NCI-H1092 (cell line): ENCODE measurements around the gene INPP5K.
"Not testable (repeated sequence)": the region's sequence is repeated elsewhere in the genome, so short reads cannot be mapped to it uniquely, and the experiment has no call there.

ENCODE experiments used
- DNase-seq: peaks from one replicate; lab custom pipeline; 2025; lab: John Stamatoyannopoulos, UW

The INPP5K gene

GRCh38 chr17:1546292-1546922 is 30.0 kb upstream of the INPP5K start:
- no peak for DNase-seq

GRCh38 chr17:1545618-1546017 is 29.2 kb upstream of the INPP5K start:
- no peak for DNase-seq

- DNase-seq: no peak
Measured at GRCh38 chr17:1542316-1542715, 25.9 kb upstream of the INPP5K start.

GRCh38 chr17:1541367-1541904 is 25.0 kb upstream of the INPP5K start:
- no peak for DNase-seq

GRCh38 chr17:1539811-1540210 is 23.4 kb upstream of the INPP5K start:
- DNase-seq: no peak

- no peak for DNase-seq
Measured at GRCh38 chr17:1535737-1536136, 19.3 kb upstream of the INPP5K start.

- DNase-seq: no peak
Measured at GRCh38 chr17:1533661-1534325, 17.4 kb upstream of the INPP5K start.

GRCh38 chr17:1532836-1533602 is 16.6 kb upstream of the INPP5K start:
- DNase-seq: no peak

- DNase-seq: no peak
Measured at GRCh38 chr17:1529863-1530262, 13.5 kb upstream of the INPP5K start.

GRCh38 chr17:1526876-1527275 is 10.5 kb upstream of the INPP5K start:
- DNase-seq: not testable (repeated sequence)

- no peak for DNase-seq
Measured at GRCh38 chr17:1522626-1523025, 6.2 kb upstream of the INPP5K start.

GRCh38 chr17:1521086-1521640 is 4.8 kb upstream of the INPP5K start:
- DNase-seq: no peak

GRCh38 chr17:1519678-1520077 is 3.3 kb upstream of the INPP5K start:
- DNase-seq: no peak

- DNase-seq: no peak
Measured at GRCh38 chr17:1518410-1518809, 2.0 kb upstream of the INPP5K start.

- DNase-seq: no peak
Measured at GRCh38 chr17:1515640-1516387, 598 bp downstream of the INPP5K start.

- no peak for DNase-seq
Measured at GRCh38 chr17:1512351-1512750, 4.1 kb downstream of the INPP5K start.

GRCh38 chr17:1511756-1512321 is 4.6 kb downstream of the INPP5K start:
- DNase-seq: no peak

- DNase-seq: no peak
Measured at GRCh38 chr17:1511290-1511689, 5.1 kb downstream of the INPP5K start.

- no peak for DNase-seq
Measured at GRCh38 chr17:1509290-1509881, 7.0 kb downstream of the INPP5K start.

- DNase-seq: not testable (repeated sequence)
Measured at GRCh38 chr17:1508709-1509108, 7.7 kb downstream of the INPP5K start.

- DNase-seq: no peak
Measured at GRCh38 chr17:1506649-1507267, 9.7 kb downstream of the INPP5K start.
